ENCODE results near the gene LURAP1L.
"Not testable (repeated sequence)": the region's sequence is repeated elsewhere in the genome, so short reads cannot be mapped to it uniquely, and the experiment has no call there.

LURAP1L gene

GRCh38 chr9:12860998-12861397 is 86.2 kb downstream of the LURAP1L start:
- DNase-seq (ENCODE audit: low spot score) = no peak

GRCh38 chr9:12862611-12863410 is 88.0 kb downstream of the LURAP1L start:
- DNase-seq (ENCODE audit: low spot score) = peak; percentile 9

- DNase-seq (ENCODE audit: low spot score) = no peak
Measured at GRCh38 chr9:12863618-12864017, 88.8 kb downstream of the LURAP1L start.

GRCh38 chr9:12865380-12865779 is 90.6 kb downstream of the LURAP1L start:
- DNase-seq (ENCODE audit: low spot score) = not testable (repeated sequence)
